ENCODE results near the gene TIMM50. TPM values are rescaled to one million over a fixed set of nuclear protein-coding genes. Genes with fewer than 3 reads are reported as not detected.

TIMM50 gene
- total RNA-seq, 2 experiments from 2014 or later = 83.1 to 86.7 TPM

DNA sequence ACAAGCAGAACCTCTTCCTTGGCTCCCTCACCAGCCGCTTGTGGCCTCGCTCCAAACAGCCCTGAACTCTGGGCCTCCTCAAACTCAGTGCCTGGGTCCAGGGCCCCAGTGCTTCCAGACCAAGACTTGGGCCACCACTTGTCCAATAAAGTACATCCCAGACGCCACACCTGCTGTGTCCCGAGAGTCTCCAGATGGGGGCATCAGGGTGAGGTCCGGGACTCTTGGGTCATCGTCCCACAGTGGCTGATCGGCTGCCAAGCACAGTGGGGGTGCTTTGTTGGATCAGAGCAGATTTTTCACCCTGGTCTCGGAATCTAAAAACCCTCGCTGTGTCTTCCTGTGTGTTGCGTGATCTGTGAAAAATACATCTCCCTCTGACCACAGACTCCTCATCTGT, 9.1 kb downstream of the TIMM50 start:
- intact Hi-C loops (cut with micrococcal nuclease) = no loop called here
- no peaks in the 10 kb centered on the region for H3K27me3 Mint-ChIP-seq
- DNase-seq = no peak
- H3K9me3 Mint-ChIP-seq = no peaks in the 10 kb centered on the region
- H3K27ac Mint-ChIP-seq = no peak overlapping the region
- H3K36me3 Mint-ChIP-seq = peaks cover 30% of the 10 kb centered on the region
- ChIA-PET POLR2A (no interaction called here), CTCF (interaction anchor here (0.7 to 1.1 kb wide), 3 partner anchors 13 to 43 kb away, joined by 3 to 6 read pairs (median 4); no protein-coding TSS in a partner anchor)
- no peaks in the 10 kb centered on the region for H3K4me1 Mint-ChIP-seq (ENCODE audit: low read depth)
- H3K4me3 Mint-ChIP-seq = no peak overlapping the region

DNA sequence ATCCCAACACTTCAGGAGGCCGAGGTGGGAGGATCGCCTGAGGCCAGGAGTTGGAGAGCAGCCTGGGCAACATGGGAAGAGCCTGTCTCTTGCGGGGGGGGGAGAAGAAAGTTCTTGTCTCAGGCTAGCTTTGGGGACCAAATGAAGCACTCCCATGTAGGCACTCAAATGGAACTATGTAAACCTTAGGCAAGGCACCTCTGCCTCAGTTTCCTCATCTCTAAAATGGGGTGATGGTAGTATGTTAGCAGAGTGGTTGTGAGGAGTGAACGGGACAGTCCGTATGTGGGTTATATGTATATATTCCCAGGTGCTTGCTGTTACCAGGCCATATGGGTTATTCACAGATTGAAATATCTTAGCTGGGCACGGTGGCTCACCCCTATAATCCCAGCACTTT, 11.6 kb downstream of the TIMM50 start:
- POLR2A ChIA-PET = no interaction called here
- H3K27ac Mint-ChIP-seq = no peak overlapping the region

DNA sequence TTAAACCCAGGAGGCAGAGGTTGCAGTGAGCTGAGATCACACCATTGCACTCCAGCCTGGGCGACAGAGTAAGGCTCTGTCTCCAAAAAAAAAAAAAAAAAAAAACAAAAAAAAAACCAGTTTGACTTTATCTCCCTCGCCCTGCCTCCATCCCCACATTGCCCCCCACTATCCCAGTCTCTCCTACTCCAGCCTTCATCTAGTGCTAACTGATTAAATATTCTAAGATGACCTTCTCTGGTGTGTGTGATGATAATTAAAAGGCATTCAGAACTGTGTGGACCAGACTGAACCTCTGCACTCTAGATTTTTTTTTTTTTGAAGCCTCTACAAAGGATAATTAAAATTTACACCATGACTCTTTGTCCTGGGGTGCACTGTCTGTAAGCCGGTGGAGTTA, 12.2 kb downstream of the TIMM50 start:
- no peak for DNase-seq
- Mint-ChIP-seq H3K4me3 (no peak overlapping the region), H3K27me3 (peaks cover 7% of the 10 kb centered on the region), H3K27ac (no peak overlapping the region), H3K4me1 (ENCODE audit: low read depth) (no peaks in the 10 kb centered on the region), H3K36me3 (peaks cover 17% of the 10 kb centered on the region), H3K9me3 (no peaks in the 10 kb centered on the region)
- intact Hi-C loops (cut with micrococcal nuclease) = no loop called here
- ChIA-PET POLR2A (no interaction called here), CTCF (no interaction called here)

More for the DNA sequence above, 11.6 kb downstream of the TIMM50 start:
- H3K27me3 Mint-ChIP-seq = peaks cover 7% of the 10 kb centered on the region
- no peak for DNase-seq
- H3K9me3 Mint-ChIP-seq = no peaks in the 10 kb centered on the region
- H3K4me3 Mint-ChIP-seq = no peak overlapping the region
- CTCF ChIA-PET = interaction anchor here (1.2 kb wide), 1 partner anchor 18 kb away, joined by 6 read pairs; no protein-coding TSS in a partner anchor
- peaks cover 18% of the 10 kb centered on the region for H3K36me3 Mint-ChIP-seq
- intact Hi-C loops (cut with micrococcal nuclease) = no loop called here
- no peaks in the 10 kb centered on the region for H3K4me1 Mint-ChIP-seq (ENCODE audit: low read depth)

DNA sequence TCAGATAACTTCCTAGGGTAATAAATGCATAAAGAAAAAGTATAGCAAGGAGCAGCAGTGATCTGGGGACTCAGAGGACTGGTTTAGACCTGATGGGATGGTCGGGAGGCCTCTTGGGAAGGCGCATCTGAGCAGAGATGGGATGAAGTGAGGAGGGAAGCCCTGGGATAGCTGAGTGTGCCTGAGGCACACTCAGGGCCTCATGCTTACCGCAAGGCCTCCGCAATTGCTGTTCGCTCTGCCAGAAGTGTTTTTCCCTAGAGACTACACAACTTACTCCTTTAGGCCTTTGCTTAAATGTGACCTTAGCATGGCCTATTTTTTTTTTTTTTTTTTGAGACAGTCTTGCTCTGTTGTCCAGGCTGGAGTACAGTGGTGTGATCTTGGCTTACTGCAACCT, 14.0 kb downstream of the TIMM50 start:
- Mint-ChIP-seq H3K9me3 (no peaks in the 10 kb centered on the region), H3K4me3 (no peak overlapping the region), H3K36me3 (peaks cover 4% of the 10 kb centered on the region), H3K27me3 (peaks cover 19% of the 10 kb centered on the region), H3K27ac (no peak overlapping the region), H3K4me1 (ENCODE audit: low read depth) (peaks cover 11% of the 10 kb centered on the region)
- DNase-seq = no peak
- ChIA-PET POLR2A (no interaction called here), CTCF (interaction anchor here (0.8 kb wide), 1 partner anchor 8 kb away, joined by 3 read pairs; no protein-coding TSS in a partner anchor)
- intact Hi-C loops (cut with micrococcal nuclease) = no loop called here

DNA sequence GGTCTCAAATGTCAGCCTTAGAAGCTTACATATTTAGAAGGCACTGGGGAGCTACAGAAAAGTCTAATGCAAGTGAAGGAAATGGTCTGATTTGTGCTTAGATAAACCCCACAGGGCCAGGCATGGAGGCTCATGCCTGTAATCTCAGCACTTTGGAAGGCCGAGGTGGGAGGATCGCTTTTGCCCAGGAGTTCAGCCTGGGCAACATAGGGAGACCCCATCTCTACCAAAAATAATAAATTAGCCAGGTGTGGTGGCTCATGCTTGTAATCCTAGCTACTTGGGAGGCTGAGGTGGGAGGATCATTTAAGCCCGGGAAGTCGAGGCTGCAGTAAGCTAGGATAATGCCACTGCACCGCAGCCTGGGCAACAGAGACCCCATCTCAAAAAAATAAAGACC, 15.4 kb downstream of the TIMM50 start:
- intact Hi-C loops (cut with micrococcal nuclease) = no loop called here
- peaks cover 14% of the 10 kb centered on the region for H3K4me1 Mint-ChIP-seq (ENCODE audit: low read depth)
- no peaks in the 10 kb centered on the region for H3K9me3 Mint-ChIP-seq
- ChIA-PET POLR2A (no interaction called here), CTCF (interaction anchor here (0.7 to 6.7 kb wide), 3 partner anchors 22 to 807 kb away, joined by 3 to 59 read pairs (median 6); partner anchors contain the start of gene EID2B)
- no peaks in the 10 kb centered on the region for H3K36me3 Mint-ChIP-seq
- DNase-seq = no peak
- no peak overlapping the region for H3K27ac Mint-ChIP-seq
- no peak overlapping the region for H3K4me3 Mint-ChIP-seq
- H3K27me3 Mint-ChIP-seq = peaks cover 30% of the 10 kb centered on the region

DNA sequence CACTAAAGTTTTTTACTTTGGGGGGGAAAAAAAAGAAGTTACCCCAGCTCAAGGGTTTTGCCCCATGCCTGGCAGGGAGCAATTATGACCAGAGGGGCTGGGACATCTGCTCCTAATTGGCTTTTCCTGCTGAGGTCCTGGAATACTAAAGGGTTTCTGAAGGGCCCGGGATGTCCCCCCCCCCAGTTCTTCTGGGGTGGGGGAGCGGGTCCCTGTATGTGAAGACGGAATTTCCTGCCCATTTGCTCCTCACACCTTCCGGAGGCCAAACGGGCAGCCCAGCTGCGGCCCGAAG, 17.0 kb downstream of the TIMM50 start:
- intact Hi-C loops (cut with micrococcal nuclease) = no loop called here
- peaks cover 32% of the 10 kb centered on the region for H3K27me3 Mint-ChIP-seq
- ChIA-PET CTCF (interaction anchor here (0.7 to 6.7 kb wide), 14 partner anchors 9 to 175 kb away, joined by 3 to 59 read pairs (median 4); partner anchors contain the start of genes EID2B and RPS16), POLR2A (interaction anchor here (0.5 to 2.5 kb wide), 3 partner anchors 15 to 62 kb away, joined by 3 to 8 read pairs (median 4); partner anchors contain the start of gene RPS16)
- H3K9me3 Mint-ChIP-seq = no peaks in the 10 kb centered on the region
- H3K36me3 Mint-ChIP-seq = no peaks in the 10 kb centered on the region
- no peak for DNase-seq
- no peak overlapping the region for H3K4me3 Mint-ChIP-seq
- H3K27ac Mint-ChIP-seq = no peak overlapping the region
- H3K4me1 Mint-ChIP-seq (ENCODE audit: low read depth) = peaks cover 14% of the 10 kb centered on the region

DNA sequence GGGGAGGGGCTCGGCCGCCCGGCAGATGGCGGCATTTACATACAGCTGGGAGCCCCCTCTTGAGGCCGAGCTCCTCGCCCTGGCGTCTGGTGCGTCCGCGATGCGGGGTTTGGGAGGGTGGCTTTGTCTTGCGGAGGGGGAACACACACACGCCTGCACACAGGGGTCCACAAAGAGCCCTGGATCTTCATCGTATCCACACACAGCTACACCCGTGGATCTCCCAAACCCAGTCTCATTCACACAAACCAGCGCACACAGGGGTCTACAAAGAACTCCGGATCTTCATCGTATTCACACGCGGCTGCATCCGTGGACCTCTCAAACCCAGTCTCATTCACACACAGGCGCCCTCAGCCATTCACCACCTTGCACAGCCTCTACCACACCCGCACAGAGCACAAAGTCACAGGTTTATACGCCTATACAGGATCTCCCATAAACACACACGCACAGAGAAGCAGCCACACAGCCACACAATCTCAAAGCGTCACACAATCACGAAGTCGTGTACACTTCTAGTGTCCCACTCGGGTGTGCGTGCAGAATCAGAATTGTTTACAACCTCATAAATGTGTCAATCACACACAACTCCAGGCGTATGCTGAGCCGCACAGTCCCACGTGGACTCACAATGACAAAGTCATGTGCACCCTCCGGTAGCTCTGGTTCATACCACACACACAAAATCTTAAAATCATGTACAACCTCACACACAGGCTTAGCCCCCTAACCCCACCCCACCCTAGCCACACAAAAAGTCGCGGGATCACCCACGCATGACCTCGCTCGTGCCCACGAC, 17.6 kb downstream of the TIMM50 start:
- peak overlapping the region; percentile 33 for H3K4me3 Mint-ChIP-seq
- POLR2A ChIA-PET = interaction anchor here (0.5 to 2.5 kb wide), 4 partner anchors 14 to 63 kb away, joined by 3 to 8 read pairs (median 4); partner anchors contain the start of gene RPS16
- H3K36me3 Mint-ChIP-seq = no peaks in the 10 kb centered on the region
- DNase-seq = peak; percentile 62
- peaks cover 17% of the 10 kb centered on the region for H3K4me1 Mint-ChIP-seq (ENCODE audit: low read depth)
- intact Hi-C loops (cut with micrococcal nuclease) = loop anchor here (2.0 kb wide), 2 partner anchors 35 to 175 kb away; partner anchors contain the start of gene EID2B
- peaks cover 33% of the 10 kb centered on the region for H3K27me3 Mint-ChIP-seq
- H3K27ac Mint-ChIP-seq = no peak overlapping the region
- no peaks in the 10 kb centered on the region for H3K9me3 Mint-ChIP-seq
- CTCF ChIA-PET = interaction anchor here (0.5 to 6.7 kb wide), 19 partner anchors 9 to 687 kb away, joined by 3 to 59 read pairs (median 4); partner anchors contain the start of genes EID2B and RPS16

DNA sequence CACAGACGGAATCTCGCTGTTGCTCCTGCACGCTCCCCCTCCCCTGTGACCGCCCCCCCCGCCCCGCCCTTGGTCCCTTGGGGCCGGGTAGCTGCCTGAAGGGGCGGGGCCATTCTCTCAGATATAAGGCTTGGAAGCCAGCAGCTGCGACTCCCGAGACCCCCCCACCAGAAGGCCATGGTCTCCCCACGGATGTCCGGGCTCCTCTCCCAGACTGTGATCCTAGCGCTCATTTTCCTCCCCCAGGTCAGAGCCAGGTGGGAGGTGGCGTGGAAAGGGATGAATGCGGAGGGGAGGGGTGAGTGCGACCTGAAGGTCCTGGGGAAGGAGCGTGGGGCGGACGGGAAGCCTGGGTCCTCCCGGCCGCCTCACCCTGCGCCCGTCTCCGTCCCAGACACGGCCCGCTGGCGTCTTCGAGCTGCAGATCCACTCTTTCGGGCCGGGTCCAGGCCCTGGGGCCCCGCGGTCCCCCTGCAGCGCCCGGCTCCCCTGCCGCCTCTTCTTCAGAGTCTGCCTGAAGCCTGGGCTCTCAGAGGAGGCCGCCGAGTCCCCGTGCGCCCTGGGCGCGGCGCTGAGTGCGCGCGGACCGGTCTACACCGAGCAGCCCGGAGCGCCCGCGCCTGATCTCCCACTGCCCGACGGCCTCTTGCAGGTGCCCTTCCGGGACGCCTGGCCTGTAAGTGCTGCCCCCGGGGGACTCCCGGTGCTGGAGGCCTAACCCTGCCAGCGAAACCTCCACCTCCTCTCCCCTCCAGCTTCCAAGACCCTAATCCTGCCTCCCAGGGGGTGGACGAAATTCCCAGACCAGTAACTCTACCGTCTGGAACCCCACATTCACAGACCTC, 18.4 kb downstream of the TIMM50 start, which contains the start of gene DLL3:
DLL3 (plus strand) TSS at position 150 of the 845 bp plus-strand sequence; CDS start at position 178, 28 bp downstream.
- peaks cover 41% of the 10 kb centered on the region for H3K27me3 Mint-ChIP-seq
- H3K4me1 Mint-ChIP-seq (ENCODE audit: low read depth) = peaks cover 20% of the 10 kb centered on the region
- no peaks in the 10 kb centered on the region for H3K9me3 Mint-ChIP-seq
- peak within 1 kb of the TSS; percentile 33 for H3K4me3 Mint-ChIP-seq
- POLR2A ChIA-PET = interaction anchor here (0.8 to 2.5 kb wide), 3 partner anchors 40 to 64 kb away, joined by 3 to 8 read pairs (median 4); partner anchors contain the start of gene RPS16
- H3K27ac Mint-ChIP-seq = no peak within 1 kb of the TSS
- no peak for DNase-seq
- H3K36me3 Mint-ChIP-seq = peaks cover 1% of the 10 kb centered on the region
- CTCF ChIA-PET = interaction anchor here (0.7 to 6.7 kb wide), 9 partner anchors 16 to 175 kb away, joined by 3 to 59 read pairs (median 4); partner anchors contain the start of gene EID2B
- intact Hi-C loops (cut with micrococcal nuclease) = loop anchor here (2.0 kb wide), 2 partner anchors 34 to 174 kb away; partner anchors contain the start of gene EID2B

DNA sequence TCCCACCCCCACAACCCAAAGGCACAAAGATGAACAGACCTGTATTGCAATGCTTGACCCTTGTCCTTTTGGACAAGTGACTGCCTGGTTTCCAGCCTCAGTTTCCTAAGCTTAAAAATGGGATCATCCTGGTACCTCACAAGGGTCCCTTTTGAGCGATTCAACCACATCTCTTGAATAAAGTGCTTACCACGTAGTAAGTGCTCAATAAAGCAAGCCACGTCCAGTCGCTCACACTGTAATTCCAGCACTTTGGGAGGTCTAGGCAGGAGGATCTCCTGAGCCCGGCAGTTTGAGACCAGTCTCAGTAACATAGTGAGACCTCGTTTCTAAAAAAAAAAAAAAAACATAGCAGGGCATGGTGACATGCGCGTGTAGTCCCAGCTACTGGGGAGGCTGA, 19.3 kb downstream of the TIMM50 start:
- Mint-ChIP-seq H3K27ac (no peak overlapping the region), H3K9me3 (no peaks in the 10 kb centered on the region), H3K4me3 (no peak overlapping the region), H3K27me3 (peaks cover 49% of the 10 kb centered on the region), H3K4me1 (ENCODE audit: low read depth) (peaks cover 20% of the 10 kb centered on the region), H3K36me3 (peaks cover 1% of the 10 kb centered on the region)
- DNase-seq = no peak
- ChIA-PET POLR2A (interaction anchor here (2.5 kb wide), 1 partner anchor 64 kb away, joined by 8 read pairs; the partner anchor contains the start of gene RPS16), CTCF (interaction anchor here (0.7 to 6.7 kb wide), 4 partner anchors 25 to 59 kb away, joined by 3 to 59 read pairs (median 10); partner anchors contain the start of gene EID2B)
- intact Hi-C loops (cut with micrococcal nuclease) = loop anchor here (2.0 kb wide), 2 partner anchors 33 to 173 kb away; partner anchors contain the start of gene EID2B

DNA sequence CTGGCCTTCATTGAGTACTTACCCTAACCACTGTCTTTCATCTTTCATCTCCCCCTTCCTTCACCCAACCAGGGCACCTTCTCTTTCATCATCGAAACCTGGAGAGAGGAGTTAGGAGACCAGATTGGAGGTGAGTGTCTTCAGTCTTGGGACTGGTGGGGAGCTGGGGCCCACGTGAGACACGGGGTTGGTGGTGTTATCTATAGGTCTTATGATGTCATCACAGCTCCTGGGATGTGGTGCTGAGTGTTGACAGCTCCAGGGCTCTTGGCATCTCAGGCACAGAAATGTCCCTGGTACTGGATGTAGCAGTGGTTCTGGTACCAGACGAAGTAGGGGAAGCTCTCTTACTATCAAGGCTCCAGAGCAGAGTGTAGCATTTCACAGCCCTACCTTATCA, 19.9 kb downstream of the TIMM50 start:
- no peak for DNase-seq
- no peaks in the 10 kb centered on the region for H3K9me3 Mint-ChIP-seq
- no peak overlapping the region for H3K4me3 Mint-ChIP-seq
- H3K4me1 Mint-ChIP-seq (ENCODE audit: low read depth) = peaks cover 20% of the 10 kb centered on the region
- intact Hi-C loops (cut with micrococcal nuclease) = no loop called here
- peaks cover 1% of the 10 kb centered on the region for H3K36me3 Mint-ChIP-seq
- H3K27me3 Mint-ChIP-seq = peaks cover 50% of the 10 kb centered on the region
- CTCF ChIA-PET = interaction anchor here (0.9 to 6.7 kb wide), 3 partner anchors 34 to 60 kb away, joined by 3 to 59 read pairs (median 15); partner anchors contain the start of genes EID2B and SUPT5H
- POLR2A ChIA-PET = interaction anchor here (1.0 to 1.1 kb wide), 2 partner anchors 65 to 146 kb away, joined by 3 read pairs; partner anchors contain the start of gene RPS16
- H3K27ac Mint-ChIP-seq = no peak overlapping the region

DNA sequence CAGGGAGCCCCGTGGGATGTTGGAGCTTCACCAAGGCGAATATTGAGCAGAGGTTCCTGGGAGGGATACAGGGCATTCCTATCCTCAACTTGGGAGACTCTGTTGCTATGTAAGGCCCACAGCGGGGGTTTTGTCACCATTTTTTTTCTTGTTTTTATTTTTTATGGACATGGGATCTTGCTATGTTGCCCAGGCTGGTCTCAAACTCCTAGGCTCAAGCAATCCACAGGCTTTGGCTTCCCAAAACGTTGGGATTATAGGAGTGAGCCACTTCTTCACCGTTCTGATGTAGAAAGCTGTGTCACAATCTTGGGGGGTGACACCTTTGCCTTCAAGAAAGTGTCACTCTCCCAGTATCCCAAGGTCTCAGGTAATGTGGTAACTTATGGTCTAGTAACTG, 20.7 kb downstream of the TIMM50 start:
- Mint-ChIP-seq H3K27me3 (peaks cover 50% of the 10 kb centered on the region), H3K27ac (no peak overlapping the region), H3K4me3 (no peak overlapping the region), H3K4me1 (ENCODE audit: low read depth) (peaks cover 23% of the 10 kb centered on the region), H3K9me3 (no peaks in the 10 kb centered on the region), H3K36me3 (peaks cover 1% of the 10 kb centered on the region)
- intact Hi-C loops (cut with micrococcal nuclease) = no loop called here
- POLR2A ChIA-PET = interaction anchor here (1.0 to 1.1 kb wide), 2 partner anchors 66 to 147 kb away, joined by 3 read pairs; partner anchors contain the start of gene RPS16
- DNase-seq = no peak
- CTCF ChIA-PET = interaction anchor here (0.9 to 6.7 kb wide), 3 partner anchors 33 to 61 kb away, joined by 3 to 59 read pairs (median 15); partner anchors contain the start of genes EID2B and SUPT5H

Data from activated CD4-positive, alpha-beta memory T cell treated with anti-CD3 and anti-CD28 coated beads for 36 hours (primary cell).